Measurements from ENCODE around the gene ZDHHC18. TPM values are rescaled to one million over a fixed set of nuclear protein-coding genes. Genes with fewer than 3 reads are reported as not detected.

Gene ZDHHC18
- total RNA-seq, 1 donor, result 23.7 TPM

GRCh38 chr1:26889551-26890466 lies 63.3 kb downstream of the ZDHHC18 start, which contains the start of gene GPN2:
TSS of gene GPN2 (minus strand) at chr1:26890283. CDS start at chr1:26890096, 187 bp downstream.
- peak; percentile 50 to 86 (median 85) for DNase-seq (ENCODE audit: low read depth in 2 of 3, low spot score in 2 of 3)

- DNase-seq (ENCODE audit: low read depth in 2 of 3, low spot score in 2 of 3), result no peak
Observed at GRCh38 chr1:26890467-26890796, 63.9 kb downstream of the ZDHHC18 start.

GRCh38 chr1:26894263-26894662 lies 67.8 kb downstream of the ZDHHC18 start:
- no peak for DNase-seq (ENCODE audit: low read depth in 2 of 3, low spot score in 2 of 3)

GRCh38 chr1:26897351-26897750 lies 70.9 kb downstream of the ZDHHC18 start:
- no peak for DNase-seq (ENCODE audit: low read depth in 2 of 3, low spot score in 2 of 3)

DNA sequence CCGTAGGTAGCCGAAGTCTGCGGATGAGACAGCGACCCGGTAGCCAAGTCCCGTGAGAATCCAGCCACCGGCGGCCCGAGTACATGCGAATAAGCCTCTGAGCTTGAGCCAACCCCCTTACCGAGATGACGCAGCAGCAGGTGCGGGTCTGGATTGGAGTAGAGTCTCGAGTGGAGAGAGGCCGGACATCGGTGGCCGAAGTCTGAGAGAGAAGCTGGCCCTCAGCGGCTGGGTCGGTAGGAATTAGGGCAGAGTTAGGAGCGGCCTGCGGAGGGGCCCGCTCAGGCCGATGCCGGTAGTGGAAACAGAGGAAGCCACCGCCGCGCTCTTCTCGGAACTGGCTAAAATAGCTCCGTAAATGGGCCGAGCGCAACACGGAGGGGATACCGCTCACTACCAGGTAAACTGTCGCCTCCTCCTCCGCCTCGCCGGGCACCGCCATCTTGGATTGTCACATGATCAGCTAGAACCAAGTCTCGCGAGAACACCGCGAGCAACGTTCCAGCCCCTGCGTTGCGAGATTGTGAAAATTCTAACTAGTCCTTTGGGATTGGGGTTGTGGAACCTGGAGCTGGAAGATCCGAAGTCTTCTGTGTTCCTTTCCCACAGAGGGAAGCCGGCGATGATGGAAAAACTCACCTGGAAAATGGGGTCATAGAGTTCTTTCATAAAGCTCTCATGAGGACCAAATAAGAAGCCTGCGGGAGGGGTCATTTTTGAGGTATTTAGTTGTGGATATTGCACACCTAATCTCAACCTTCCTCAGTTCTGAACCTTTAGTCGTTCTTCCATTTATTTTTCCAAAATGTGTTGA lies 73.7 kb downstream of the ZDHHC18 start, which contains the start of gene GPATCH3:
Gene GPATCH3, minus strand, starts transcription at position 467 of the 814 bp plus-strand sequence. Its CDS starts 25 bp downstream, at position 442.
- DNase-seq (ENCODE audit: low read depth in 2 of 3, low spot score in 2 of 3), result peak; percentile 81 to 93 (median 91)

DNA sequence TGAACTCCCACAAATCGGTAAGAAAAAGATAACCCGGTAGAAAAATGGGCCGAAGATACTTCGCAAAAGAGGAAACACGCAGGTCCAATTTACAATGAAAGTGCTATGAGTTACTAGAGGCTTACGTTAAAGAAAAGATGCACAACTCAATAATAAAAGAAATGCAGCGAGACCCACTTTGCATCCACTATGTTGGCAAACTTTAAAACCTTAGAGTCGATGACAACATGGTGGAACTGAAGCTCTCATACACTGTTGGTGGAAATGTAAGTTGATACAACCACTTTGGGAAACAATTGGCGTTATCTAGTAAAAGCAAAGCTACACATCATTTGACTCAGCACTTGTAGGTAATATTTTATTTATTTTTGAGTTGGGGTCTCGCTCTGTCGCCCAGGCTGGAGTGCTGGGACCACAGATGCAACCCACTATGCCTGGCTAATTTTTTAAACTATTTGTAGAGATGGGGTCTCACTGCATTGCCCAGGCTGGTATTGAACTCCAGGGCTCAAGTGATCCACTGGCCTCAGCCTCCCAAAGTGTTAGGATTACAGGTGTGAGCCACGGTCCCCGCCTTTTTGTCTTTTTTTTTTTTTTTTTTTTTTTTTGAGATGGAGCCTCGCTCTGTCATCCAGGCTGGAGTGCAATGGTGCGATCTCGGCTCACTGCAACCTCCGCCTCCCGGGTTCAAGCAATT lies 74.5 kb downstream of the ZDHHC18 start:
- DNase-seq (ENCODE audit: low read depth in 2 of 3, low spot score in 2 of 3), result no peak

Small RNA genes within 50 kb of the gene (small RNA-seq; reads per million reads assigned to genes)
- gene RN7SL165P, result not detected

Other genes starting within 250 kb of the ZDHHC18 start
- gene ARID1A, start 130.7 kb upstream of the ZDHHC18 start, total RNA-seq, result 126 TPM
- gene PIGV, start 38.7 kb upstream of the ZDHHC18 start, total RNA-seq, result 45.5 TPM
- gene SFN, start 36.5 kb downstream of the ZDHHC18 start, total RNA-seq, result 0.54 TPM
- gene GPN2, start 63.6 kb downstream of the ZDHHC18 start, total RNA-seq, result 25.6 TPM
- 11.6 TPM for gene GPATCH3, start 73.8 kb downstream of the ZDHHC18 start, total RNA-seq
- not detected for gene NR0B2, start 87.3 kb downstream of the ZDHHC18 start, total RNA-seq
- gene NUDC, start 95.1 kb downstream of the ZDHHC18 start, total RNA-seq, result 21.8 TPM
- under 0.01 TPM for gene KDF1, start 133.8 kb downstream of the ZDHHC18 start, total RNA-seq
- gene TRNP1, start 167.0 kb downstream of the ZDHHC18 start, total RNA-seq, result under 0.01 TPM
- gene TENT5B, start 186.2 kb downstream of the ZDHHC18 start, total RNA-seq, result 0.27 TPM

Data from hematopoietic multipotent progenitor cell (in vitro differentiated cells).